Ascending aorta (tissue), 2 donors: ENCODE data around the gene MESP2. TPM values are rescaled to one million over a fixed set of nuclear protein-coding genes. Genes with fewer than 3 reads are reported as not detected.

Source experiments
- DNase-seq, 2 donors: peaks; one replicate each; pipeline ENCODE4 v3.0.0-alpha.2; 2019; ENCODE audit warnings: low spot score in 2 of 2
- H3K27ac ChIP-seq, 2 donors: fragments of 200-600 bp; sonication (generic); one replicate each; pipeline ENCODE4 v1.5.1; 2016 to 2017; ENCODE audit warnings: mild to moderate bottlenecking in 1 of 2
- H3K27me3 ChIP-seq: fragments of 200-600 bp; sonication (generic); one replicate; pipeline ENCODE4 v1.5.1; 2017
- H3K36me3 ChIP-seq, 2 donors: fragments of 200-600 bp; sonication (generic); one replicate each; pipeline ENCODE4 v1.5.1; 2016
- H3K4me1 ChIP-seq, 2 donors: fragments of 200-600 bp; sonication (generic); one replicate each; pipeline ENCODE4 v1.5.1; 2016 to 2017; ENCODE audit warnings: mild to moderate bottlenecking in 1 of 2
- H3K4me3 ChIP-seq, 2 donors: fragments of 200-600 bp; sonication (generic); one replicate each; pipeline ENCODE4 v1.5.1; 2016 to 2017; ENCODE audit warnings: mild to moderate bottlenecking in 1 of 2
- H3K9me3 ChIP-seq, 2 donors: fragments of 200-600 bp; sonication (generic); one replicate each; pipeline ENCODE4 v1.5.1; 2016
- CTCF ChIP-seq, 3 experiments: fragments of 200-600 bp in 2 of 3; fragments of 450-650 bp in 1 of 3; sonication (generic) in 2 of 3; IDR thresholded peaks; one replicate each; pipeline ENCODE4 v1.5.1; 2016 to 2019; ENCODE audit warnings: antibody characterized with exemption in 3 of 3, mild to moderate bottlenecking in 1 of 3, moderate library complexity in 1 of 3
- intact Hi-C: fragments of 100-400 bp; cut with DNase I; formaldehyde crosslinking; loops from one replicate; pipeline ENCODE4 v1.15.1; 2023
- total RNA-seq: library from RNA; depleted of rRNA; stranded (reverse); fragments of >200 nt; gene quantifications from one replicate; pipeline ENCODE4 v1.1.0, GENCODE V29; 2016

MESP2 gene
- total RNA-seq, 1 donor from 2014 or later, result not detected

DNA sequence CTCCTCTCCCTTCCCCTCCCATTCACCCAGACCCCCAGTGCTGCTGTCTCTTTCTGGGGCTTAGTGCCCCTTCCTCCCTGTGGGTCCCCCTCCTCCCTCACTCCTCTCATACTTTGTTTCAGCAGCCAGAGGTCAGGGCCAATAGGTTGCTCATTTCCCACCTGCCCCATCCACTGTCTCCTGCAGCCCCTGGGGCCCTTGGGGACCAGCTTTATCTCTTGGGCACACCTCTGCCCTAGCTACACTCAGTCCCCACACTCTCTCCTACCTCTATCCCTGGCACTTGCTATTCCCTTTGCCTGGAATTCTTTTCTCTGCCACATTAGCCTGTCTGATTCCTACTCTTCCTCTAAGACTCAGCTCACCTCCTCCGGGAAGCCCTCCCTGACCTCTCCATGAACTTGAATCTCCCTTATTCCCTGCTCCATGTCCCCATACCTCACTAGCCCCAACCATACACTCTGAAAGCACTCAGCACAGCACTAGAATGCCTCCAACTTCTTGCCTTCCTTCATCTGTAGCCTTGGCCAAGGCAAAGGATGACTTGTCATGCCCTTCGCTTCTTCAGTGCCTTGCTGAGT, 23.9 kb downstream of the MESP2 start:
- peaks cover 0 to 5% of the 10 kb centered on the region in 2 donors for H3K9me3 ChIP-seq
- H3K4me1 ChIP-seq, result no peaks in the 10 kb centered on the region
- H3K27me3 ChIP-seq, result no peaks in the 10 kb centered on the region
- intact Hi-C loops, result no loop called here
- no peak overlapping the region for H3K27ac ChIP-seq
- TF ChIP-seq CTCF (IDR thresholded peaks at IDR 0.05), result no peak
- no peak overlapping the region for H3K4me3 ChIP-seq
- no peaks in the 10 kb centered on the region for H3K36me3 ChIP-seq
- DNase-seq, result no peak

DNA sequence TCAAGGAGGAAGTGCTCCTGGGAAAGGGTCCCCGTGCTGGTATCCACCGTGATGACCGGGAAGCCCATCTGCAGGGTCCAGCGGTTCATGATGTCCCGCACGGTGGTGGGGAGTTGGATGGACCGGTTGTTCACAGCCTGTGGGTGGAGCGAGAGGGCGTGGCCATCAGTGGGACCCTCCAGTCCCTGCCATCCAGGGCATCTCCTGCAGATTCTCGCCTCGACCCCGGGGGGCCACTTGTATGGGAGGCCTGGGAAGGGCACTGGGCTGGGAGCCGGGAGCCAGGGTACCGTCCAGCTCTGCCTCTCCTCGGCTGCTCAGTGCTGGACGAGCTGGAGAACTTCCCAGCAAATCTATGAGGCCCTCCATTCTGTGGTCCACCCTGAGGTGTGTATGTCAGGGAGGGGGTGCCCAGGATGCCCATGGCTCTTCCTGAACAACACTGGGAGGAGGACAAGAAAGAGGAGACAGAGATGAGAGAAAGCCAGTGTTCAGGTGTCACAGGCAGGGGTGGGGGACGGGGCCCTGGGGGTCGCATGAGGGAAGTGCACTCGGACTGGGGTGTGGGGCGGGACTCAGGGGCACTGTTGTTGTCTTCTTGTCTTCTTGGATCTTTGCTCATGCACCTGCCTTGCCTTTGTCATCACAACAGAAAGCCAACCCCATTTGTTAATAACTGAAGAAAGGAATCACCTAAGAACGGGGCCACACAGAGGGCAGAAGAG, 25.5 kb downstream of the MESP2 start:
- intact Hi-C loops, result no loop called here
- no peak for TF ChIP-seq CTCF (IDR thresholded peaks at IDR 0.05)
- Histone ChIP-seq H3K4me3 (no peak overlapping the region), H3K27me3 (no peaks in the 10 kb centered on the region), H3K4me1 (no peaks in the 10 kb centered on the region), H3K9me3 (peaks cover 0 to 4% of the 10 kb centered on the region in 2 donors), H3K27ac (no peak overlapping the region), H3K36me3 (no peaks in the 10 kb centered on the region)
- DNase-seq, result no peak

- no peak overlapping the region for H3K4me3 ChIP-seq
- H3K27ac ChIP-seq, result no peak overlapping the region
- TF ChIP-seq CTCF (IDR thresholded peaks at IDR 0.05), result no peak
- no peaks in the 10 kb centered on the region for H3K27me3 ChIP-seq
- H3K4me1 ChIP-seq, result no peaks in the 10 kb centered on the region
- no peaks in the 10 kb centered on the region for H3K36me3 ChIP-seq
- H3K9me3 ChIP-seq, result no peaks in the 10 kb centered on the region
- DNase-seq, result no peak
- intact Hi-C loops, result no loop called here
Observed at GRCh38 chr15:89802231-89802928, 26.2 kb downstream of the MESP2 start.

DNA sequence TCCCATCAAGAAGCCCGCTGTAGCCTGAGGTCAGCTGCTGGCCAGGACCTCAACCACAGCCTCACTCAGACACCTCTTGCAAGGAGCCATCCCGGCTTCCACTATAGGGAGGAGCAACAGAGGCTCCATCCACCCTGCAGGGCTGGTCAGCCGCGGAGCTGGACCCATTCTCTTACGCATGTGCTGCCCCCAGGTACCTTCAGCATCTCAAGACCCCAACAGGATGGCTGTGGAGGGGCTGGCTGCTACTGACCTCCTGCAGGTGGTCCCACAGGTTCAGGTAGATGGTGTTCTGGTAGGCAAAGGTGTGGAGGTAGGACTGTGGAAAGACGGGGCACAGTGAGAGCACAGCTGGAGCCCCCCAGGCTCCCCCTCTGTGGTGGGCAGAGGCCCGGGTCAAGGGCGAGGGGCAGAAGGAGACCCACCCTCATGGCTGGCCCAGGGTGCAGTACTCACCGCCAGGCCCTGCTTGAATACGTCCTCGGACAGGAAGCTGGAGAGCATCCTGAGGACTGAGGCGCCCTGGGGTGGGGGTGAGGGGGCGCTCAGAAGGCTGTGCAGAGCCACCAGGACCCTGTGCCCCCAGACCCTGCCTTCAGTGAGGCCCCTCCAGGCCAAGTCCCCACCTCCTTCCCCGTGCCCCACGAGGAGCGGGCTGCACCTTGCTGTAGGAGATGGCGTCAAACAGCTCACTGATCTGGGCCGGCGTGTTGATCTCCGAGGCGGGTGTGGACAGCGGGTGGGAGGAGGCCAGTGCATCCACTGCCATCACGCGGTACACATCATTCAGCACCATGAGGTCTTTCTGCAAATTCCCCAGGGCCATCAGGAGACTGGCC, 27.1 kb downstream of the MESP2 start:
- TF ChIP-seq CTCF (IDR thresholded peaks at IDR 0.05), result no peak
- Histone ChIP-seq H3K27me3 (no peaks in the 10 kb centered on the region), H3K27ac (no peak overlapping the region), H3K4me3 (no peak overlapping the region), H3K9me3 (no peaks in the 10 kb centered on the region), H3K36me3 (no peaks in the 10 kb centered on the region), H3K4me1 (no peaks in the 10 kb centered on the region)
- DNase-seq, result no peak
- intact Hi-C loops, result no loop called here

GRCh38 chr15:89803941-89804800, 28.0 kb downstream of the MESP2 start:
- no peaks in the 10 kb centered on the region for H3K36me3 ChIP-seq
- no peak overlapping the region for H3K27ac ChIP-seq
- no peaks in the 10 kb centered on the region for H3K27me3 ChIP-seq
- peaks cover 0 to 3% of the 10 kb centered on the region in 2 donors for H3K4me1 ChIP-seq
- no peak for DNase-seq
- H3K4me3 ChIP-seq, result no peak overlapping the region
- no peaks in the 10 kb centered on the region for H3K9me3 ChIP-seq
- intact Hi-C loops, result no loop called here
- no peak for TF ChIP-seq CTCF (IDR thresholded peaks at IDR 0.05)
